ENCODE measurements around the gene S100A5.

S100A5 gene

GRCh38 chr1:153503766-153504165, 37.0 kb downstream of the S100A5 start:
- no peak for DNase-seq

DNA sequence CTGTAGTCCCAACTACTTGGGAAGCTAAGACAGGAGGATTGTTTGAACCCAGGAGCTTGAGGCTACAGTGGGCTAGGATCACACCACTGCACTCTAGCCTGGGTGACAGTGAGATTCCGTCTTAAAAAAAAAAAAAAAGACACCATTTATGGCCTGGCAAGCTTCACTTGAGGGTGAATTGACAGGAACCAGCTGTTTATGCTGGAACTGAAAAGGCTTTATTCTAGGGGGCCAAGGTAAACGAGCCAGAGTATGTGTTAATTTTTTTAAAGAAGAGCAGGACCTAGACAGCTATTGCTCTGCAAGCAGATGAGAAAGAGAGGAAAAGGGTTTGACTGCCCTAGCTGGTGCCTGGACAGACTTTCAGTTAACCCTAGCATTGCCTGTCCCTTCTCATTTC, 42.0 kb downstream of the S100A5 start:
- DNase-seq, result no peak

DNA sequence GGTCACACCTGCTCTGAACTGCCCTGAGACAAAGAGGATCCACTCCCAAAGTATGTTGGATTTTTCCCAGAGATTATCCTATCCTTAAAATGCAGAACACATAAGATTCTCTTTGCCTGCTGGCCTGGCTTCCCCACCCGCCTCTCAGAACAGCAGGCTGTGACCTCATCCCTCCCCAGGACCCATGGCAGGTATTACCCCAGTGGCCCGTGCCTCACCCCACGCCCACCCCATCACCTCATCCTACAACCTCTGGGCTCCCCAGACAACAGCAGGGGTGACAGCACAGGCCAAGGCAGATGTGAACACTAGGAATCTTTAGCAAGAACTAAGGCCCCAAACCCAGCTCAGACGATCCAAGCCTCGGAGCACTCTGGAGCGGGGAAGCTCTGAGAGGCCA, 45.2 kb downstream of the S100A5 start:
- DNase-seq, result no peak

DNA sequence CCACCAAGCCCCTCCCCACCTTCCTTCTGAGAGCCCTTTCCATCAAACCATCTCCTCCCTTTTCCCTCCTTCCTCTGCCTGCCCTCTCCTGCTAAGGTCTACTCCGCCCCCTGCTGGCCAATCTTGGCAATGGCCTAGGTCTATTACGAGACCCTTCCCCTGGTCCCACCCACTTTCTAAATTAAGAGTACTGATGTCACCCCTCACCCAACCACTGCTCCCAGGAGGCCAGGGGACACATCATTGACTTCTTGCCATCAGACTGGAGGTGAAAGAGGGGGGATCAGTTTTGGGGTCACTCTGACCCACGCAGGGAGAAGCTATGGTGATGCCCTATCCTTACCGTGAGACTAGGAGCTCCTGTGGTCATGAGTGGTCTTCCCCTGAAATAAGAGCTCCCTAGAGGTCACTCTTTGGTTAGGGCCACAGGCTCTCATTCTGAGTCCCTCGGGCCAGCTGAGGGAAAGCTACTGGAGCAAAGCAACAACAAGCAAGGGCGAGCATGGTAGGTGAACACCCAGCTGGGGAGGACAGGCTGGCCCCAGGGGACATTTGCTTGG, 45.7 kb downstream of the S100A5 start:
- peak; percentile 83 for DNase-seq

- no peak for DNase-seq
Measured at GRCh38 chr1:153493343-153493960, 47.3 kb downstream of the S100A5 start.

GRCh38 chr1:153490272-153491051, 50.3 kb downstream of the S100A5 start:
- DNase-seq, result no peak

DNA sequence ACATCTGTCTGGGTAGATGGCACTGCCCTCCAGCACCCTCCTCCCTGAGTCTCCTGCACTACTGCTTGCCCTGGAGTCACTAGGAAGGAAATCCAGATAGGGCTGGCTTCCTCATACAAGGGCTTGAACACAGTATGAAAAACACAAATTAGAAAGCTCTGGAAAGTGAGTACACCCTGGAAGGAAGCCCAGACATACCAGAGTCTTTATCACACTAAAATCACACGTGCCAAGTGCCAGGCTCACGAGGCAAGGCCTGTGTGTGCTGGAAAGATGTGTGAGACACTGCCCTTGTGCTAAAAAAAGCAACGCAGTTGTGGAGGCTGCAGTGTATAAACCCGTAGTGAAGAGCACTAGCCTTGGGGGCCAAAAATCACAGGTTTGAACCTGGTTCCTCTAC, 52.0 kb downstream of the S100A5 start:
- no peak for DNase-seq

DNA sequence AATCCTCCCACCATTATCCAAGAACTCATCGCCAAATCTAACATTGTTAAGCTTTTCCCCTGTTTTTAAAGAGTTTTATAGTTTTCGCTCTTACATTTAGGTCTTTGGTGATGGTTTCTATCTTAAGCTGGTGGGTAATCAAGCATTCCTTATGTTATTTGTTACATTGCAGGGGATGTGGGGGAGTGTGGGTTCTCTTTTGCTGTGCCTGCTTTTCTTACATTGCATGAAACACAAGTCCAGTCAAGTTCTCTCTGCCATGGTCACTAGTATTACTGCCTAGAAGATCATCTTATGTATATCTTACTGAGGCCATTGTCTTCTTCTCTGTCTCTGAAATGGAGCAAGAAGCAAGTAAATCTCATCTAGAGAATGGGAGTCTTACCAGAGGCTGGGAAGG, 53.0 kb downstream of the S100A5 start:
- no peak for DNase-seq
